ENCODE measurements around the gene CHRNA9. TPM values are rescaled to one million over a fixed set of nuclear protein-coding genes. Genes with fewer than 3 reads are reported as not detected.

CHRNA9 gene
- total RNA-seq, 6 experiments from 2014 or later: not detected

GRCh38 chr4:40375095-40375494, 40.0 kb downstream of the CHRNA9 start:
- Histone ChIP-seq H3K4me3 (peak overlapping the region in 2 of 3 donors; percentile 26 to 42), H3K36me3 (no peaks in the 10 kb centered on the region), H3K27me3 (no peaks in the 10 kb centered on the region), H3K27ac (peak overlapping the region; percentile 6 to 83 (median 30)), H3K4me1 (peaks cover 0 to 17% (median 8%) of the 10 kb centered on the region in 4 donors), H3K9me3 (no peaks in the 10 kb centered on the region)
- intact Hi-C loops (cut with DNase I): no loop called here
- ATAC-seq: peak; percentile 79 to 84 (median 81)
- no peak for TF ChIP-seq CTCF (IDR thresholded peaks at IDR 0.05)
- TF ChIP-seq POLR2A (IDR thresholded peaks at IDR 0.05): no peak
- 39% methylated on average over 10 of the region's 10 CpGs for WGBS (ENCODE audit: insufficient coverage, low coverage, low lambda C conversion rate, missing lambda C conversion rate)
- DNase-seq: peak in 2 of 3 donors; percentile 29 to 61

DNA sequence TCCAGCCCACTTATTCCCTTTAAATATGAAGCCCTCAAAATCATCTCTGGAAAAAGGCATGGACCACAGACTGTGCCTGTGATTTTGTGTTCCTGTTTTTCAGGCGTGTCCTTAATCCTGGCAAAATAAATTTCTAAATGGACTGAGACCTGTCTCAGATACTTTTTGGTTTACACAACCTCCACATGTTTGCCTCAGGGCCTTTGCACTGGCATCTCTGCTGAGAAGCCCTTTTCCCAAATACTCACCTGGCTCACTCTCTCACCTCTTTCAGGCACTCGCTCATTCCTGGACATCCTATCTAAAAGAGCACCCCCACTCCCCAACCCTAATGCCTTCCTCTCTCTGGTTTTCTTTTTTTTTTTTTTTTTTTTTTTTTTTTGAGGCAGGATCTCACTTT, 40.5 kb downstream of the CHRNA9 start:
- peaks cover 0 to 12% (median 5%) of the 10 kb centered on the region in 4 donors for H3K4me1 ChIP-seq
- intact Hi-C loops (cut with DNase I): no loop called here
- H3K4me3 ChIP-seq: peak overlapping the region in 2 of 3 donors; percentile 26 to 42
- ATAC-seq (no peak), DNase-seq (no peak)
- no peaks in the 10 kb centered on the region for H3K9me3 ChIP-seq
- H3K36me3 ChIP-seq: no peaks in the 10 kb centered on the region
- 72% methylated on average over 2 of the region's 2 CpGs for WGBS (ENCODE audit: insufficient coverage, low coverage, low lambda C conversion rate, missing lambda C conversion rate)
- no peaks in the 10 kb centered on the region for H3K27me3 ChIP-seq
- TF ChIP-seq CTCF (IDR thresholded peaks at IDR 0.05): no peak
- no peak for TF ChIP-seq POLR2A (IDR thresholded peaks at IDR 0.05)
- H3K27ac ChIP-seq: peak overlapping the region; percentile 6 to 83 (median 30)

DNA sequence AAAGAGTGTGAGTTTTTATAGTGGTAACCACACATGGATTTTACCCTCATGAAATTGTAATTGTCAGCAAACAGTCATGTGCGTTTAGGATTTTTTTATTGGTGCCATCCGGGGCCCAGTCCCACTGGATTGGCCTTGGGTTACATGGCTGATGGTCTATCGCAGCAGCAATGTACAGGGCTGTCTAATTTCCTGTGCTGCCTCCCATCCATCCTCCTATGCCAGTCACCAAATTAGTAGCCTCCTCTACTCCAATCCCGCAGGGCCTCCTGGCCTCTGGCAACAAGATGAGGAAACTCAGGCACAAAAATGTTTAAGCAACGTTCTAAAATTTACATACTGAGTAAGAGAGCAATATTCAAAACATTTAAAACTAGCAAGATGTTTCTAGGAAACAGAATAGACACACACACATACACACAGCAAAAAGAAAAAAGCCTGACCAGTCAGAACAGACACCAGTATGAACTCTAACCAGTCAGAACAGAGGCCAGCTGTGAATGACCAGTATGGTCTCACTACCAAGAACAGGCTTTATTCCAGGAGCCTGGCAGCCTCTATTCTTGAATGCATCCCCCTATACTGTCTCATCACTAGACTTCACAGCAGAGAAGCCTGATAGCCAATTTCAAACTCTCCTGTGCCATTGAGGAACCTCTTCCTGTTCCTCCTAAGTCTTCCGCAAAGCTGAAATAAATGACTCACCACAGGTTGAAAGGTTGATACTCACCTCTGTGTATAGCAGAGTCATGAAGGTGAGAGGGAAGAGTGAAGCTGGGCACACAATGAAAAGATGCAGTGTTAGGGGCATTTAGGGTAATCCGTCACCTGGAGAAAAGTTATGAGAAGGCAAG, 42.6 kb downstream of the CHRNA9 start:
- Histone ChIP-seq H3K27me3 (no peaks in the 10 kb centered on the region), H3K4me1 (peaks cover 0 to 6% (median 2%) of the 10 kb centered on the region in 4 donors), H3K9me3 (no peaks in the 10 kb centered on the region), H3K27ac (no peak overlapping the region), H3K4me3 (no peak overlapping the region), H3K36me3 (no peaks in the 10 kb centered on the region)
- peak in 2 of 4 donors; percentile 29 to 43 for ATAC-seq
- WGBS (ENCODE audit: insufficient coverage, low coverage, low lambda C conversion rate, missing lambda C conversion rate): 70% methylated on average over 5 of the region's 7 CpGs
- no peak for DNase-seq
- TF ChIP-seq POLR2A (IDR thresholded peaks at IDR 0.05): no peak
- no peak for TF ChIP-seq CTCF (IDR thresholded peaks at IDR 0.05)
- intact Hi-C loops (cut with DNase I): no loop called here

GRCh38 chr4:40378619-40379018, 43.5 kb downstream of the CHRNA9 start:
- H3K9me3 ChIP-seq: no peaks in the 10 kb centered on the region
- H3K4me3 ChIP-seq: no peak overlapping the region
- DNase-seq: no peak
- TF ChIP-seq CTCF (IDR thresholded peaks at IDR 0.05) (no peak), POLR2A (IDR thresholded peaks at IDR 0.05) (no peak)
- no peaks in the 10 kb centered on the region for H3K27me3 ChIP-seq
- no peaks in the 10 kb centered on the region for H3K36me3 ChIP-seq
- no peak overlapping the region for H3K27ac ChIP-seq
- H3K4me1 ChIP-seq: peaks cover 0 to 6% (median 2%) of the 10 kb centered on the region in 4 donors
- ATAC-seq: no peak
- intact Hi-C loops (cut with DNase I): no loop called here
- 0% methylated on average over 1 of the region's 2 CpGs for WGBS (ENCODE audit: insufficient coverage, low coverage, low lambda C conversion rate, missing lambda C conversion rate)

Measured in right lobe of liver (tissue), 6 donors.